NB4 (cell line): ENCODE measurements around the gene CD36.

Source experiments
- CTCF ChIP-seq: IDR thresholded peaks from one replicate; pipeline ENCODE4 v1.5.1; 2012; ENCODE audit warnings: low read depth, low read length
- MYC ChIP-seq: IDR thresholded peaks from 2 replicates; pipeline ENCODE4 v1.6.1; 2011; ENCODE audit warnings: low read depth, low read length
- POLR2A ChIP-seq: IDR thresholded peaks from 2 replicates; pipeline ENCODE4 v1.6.1; 2011; ENCODE audit warnings: mild to moderate bottlenecking; ENCODE audit not compliant: insufficient read length; ENCODE audit errors: extremely low read depth

- TF ChIP-seq CTCF (no peak), MYC (no peak), POLR2A (no peak)
These were observed 18.7 kb upstream of the CD36 start for GRCh38 chr7:80619741-80620140.
